GM12864 (cell line): ENCODE data around the gene CFB.

Experiments used
- DNase-seq: peaks from one replicate; pipeline ENCODE4 v3.0.0-alpha.2; 2011; ENCODE audit warnings: low read depth
- H3K4me3 ChIP-seq: 2 replicates; pipeline ENCODE4 v1.5.1; 2011; ENCODE audit warnings: mild to moderate bottlenecking, low read depth, low read length, control low read depth
- CTCF ChIP-seq: IDR thresholded peaks from 2 replicates; pipeline ENCODE4 v1.5.1; 2011; ENCODE audit warnings: low read depth, mild to moderate bottlenecking, moderate library complexity, low read length, control low read depth, inconsistent platforms; ENCODE audit errors: missing control alignments

CFB gene

GRCh38 chr6:31966997-31967925 is 21.4 kb downstream of the CFB start:
- TF ChIP-seq CTCF: no peak
- DNase-seq: no peak
- H3K4me3 ChIP-seq: no peak overlapping the region

GRCh38 chr6:31967926-31968320 is 22.0 kb downstream of the CFB start:
- H3K4me3 ChIP-seq: no peak overlapping the region
- DNase-seq: no peak
- TF ChIP-seq CTCF: no peak

GRCh38 chr6:31968326-31968725 is 22.4 kb downstream of the CFB start:
- TF ChIP-seq CTCF: no peak
- no peak for DNase-seq
- H3K4me3 ChIP-seq: no peak overlapping the region

GRCh38 chr6:31968791-31969711 is 23.2 kb downstream of the CFB start:
- DNase-seq: no peak
- H3K4me3 ChIP-seq: no peak overlapping the region
- no peak for TF ChIP-seq CTCF

GRCh38 chr6:31969712-31970603 is 24.1 kb downstream of the CFB start:
- no peak for TF ChIP-seq CTCF
- DNase-seq: no peak
- no peak overlapping the region for H3K4me3 ChIP-seq

- H3K4me3 ChIP-seq: peak overlapping the region; percentile 96
- TF ChIP-seq CTCF: no peak
- no peak for DNase-seq
Measured at GRCh38 chr6:31970604-31971271, 24.8 kb downstream of the CFB start.
